CD4-positive, alpha-beta T cell treated with Interleukin-10 for 1 hour (primary cell): ENCODE results near the gene HTR3D.
"Not testable (repeated sequence)": the region's sequence is repeated elsewhere in the genome, so short reads cannot be mapped to it uniquely, and the experiment has no call there.

ENCODE experiments used
- DNase-seq: peaks from one replicate; pipeline ENCODE4 v3.0.0-alpha.2; 2020

HTR3D gene

GRCh38 chr3:184016811-184017671 is 14.5 kb upstream of the HTR3D start:
- peak; percentile 59 for DNase-seq

- peak; percentile 88 for DNase-seq
Measured at GRCh38 chr3:184017672-184018423, 13.7 kb upstream of the HTR3D start, which contains the start of gene ABCC5. Gene ABCC5 (minus strand): TSS chr3:184017884. CDS start chr3:184014392, 3,492 bp downstream.

GRCh38 chr3:184018424-184018973 is 13.0 kb upstream of the HTR3D start:
- no peak for DNase-seq

- no peak for DNase-seq
Measured at GRCh38 chr3:184022323-184022722, 9.2 kb upstream of the HTR3D start.

- DNase-seq = not testable (repeated sequence)
Measured at GRCh38 chr3:184025256-184025655, 6.3 kb upstream of the HTR3D start.

- DNase-seq = not testable (repeated sequence)
Measured at GRCh38 chr3:184028275-184028890, 3.2 kb upstream of the HTR3D start.

GRCh38 chr3:184029443-184029842 is 2.1 kb upstream of the HTR3D start:
- no peak for DNase-seq

- no peak for DNase-seq
Measured at GRCh38 chr3:184030536-184030935, 1.0 kb upstream of the HTR3D start.

GRCh38 chr3:184037816-184038215 is 6.3 kb downstream of the HTR3D start:
- no peak for DNase-seq

- not testable (repeated sequence) for DNase-seq
Measured at GRCh38 chr3:184038307-184038706, 6.8 kb downstream of the HTR3D start.

GRCh38 chr3:184039414-184039813 is 7.9 kb downstream of the HTR3D start:
- DNase-seq = no peak

GRCh38 chr3:184040010-184040409 is 8.5 kb downstream of the HTR3D start:
- no peak for DNase-seq

- no peak for DNase-seq
Measured at GRCh38 chr3:184042617-184043016, 11.1 kb downstream of the HTR3D start.

GRCh38 chr3:184045995-184046394 is 14.5 kb downstream of the HTR3D start:
- no peak for DNase-seq

GRCh38 chr3:184050217-184050847 is 18.8 kb downstream of the HTR3D start:
- no peak for DNase-seq

GRCh38 chr3:184052767-184053166 is 21.2 kb downstream of the HTR3D start, which contains the start of gene HTR3C:
Gene HTR3C (plus strand): TSS chr3:184053047. CDS start chr3:184053081, 34 bp downstream.
- DNase-seq = no peak

GRCh38 chr3:184058029-184058428 is 26.5 kb downstream of the HTR3D start:
- DNase-seq = no peak

GRCh38 chr3:184059424-184059823 is 27.9 kb downstream of the HTR3D start:
- no peak for DNase-seq

GRCh38 chr3:184062637-184063036 is 31.1 kb downstream of the HTR3D start:
- DNase-seq = no peak

- no peak for DNase-seq
Measured at GRCh38 chr3:184066211-184066610, 34.7 kb downstream of the HTR3D start.

- DNase-seq = no peak
Measured at GRCh38 chr3:184067573-184068055, 36.1 kb downstream of the HTR3D start.

- DNase-seq = no peak
Measured at GRCh38 chr3:184068344-184068743, 36.8 kb downstream of the HTR3D start.
